Ovary (tissue), 3 donors: ENCODE results near the gene PNISR.

Experiments
- POLR2A ChIP-seq: fragments of 450-650 bp; IDR thresholded peaks from one replicate; pipeline ENCODE4 v1.6.1; 2017; ENCODE audit warnings: antibody characterized with exemption, mild to moderate bottlenecking, moderate library complexity
- TF ChIP-seq, protein P1 (sequence below), 3 donors: fragments of 450-650 bp in 2 of 3; fragments of 200-600 bp in 1 of 3; IDR thresholded peaks; one replicate each; pipeline versions ENCODE4 v1.5.1 to v1.8.0; 2016 to 2022; ENCODE audit warnings: antibody characterized with exemption in 3 of 3, mild to moderate bottlenecking in 1 of 3
- donor health status: DM: no; HTN: no; CAD: no.

GRCh38 chr6:99432877-99433276 is 7.8 kb upstream of the PNISR start:
- TF ChIP-seq, protein P1, sequence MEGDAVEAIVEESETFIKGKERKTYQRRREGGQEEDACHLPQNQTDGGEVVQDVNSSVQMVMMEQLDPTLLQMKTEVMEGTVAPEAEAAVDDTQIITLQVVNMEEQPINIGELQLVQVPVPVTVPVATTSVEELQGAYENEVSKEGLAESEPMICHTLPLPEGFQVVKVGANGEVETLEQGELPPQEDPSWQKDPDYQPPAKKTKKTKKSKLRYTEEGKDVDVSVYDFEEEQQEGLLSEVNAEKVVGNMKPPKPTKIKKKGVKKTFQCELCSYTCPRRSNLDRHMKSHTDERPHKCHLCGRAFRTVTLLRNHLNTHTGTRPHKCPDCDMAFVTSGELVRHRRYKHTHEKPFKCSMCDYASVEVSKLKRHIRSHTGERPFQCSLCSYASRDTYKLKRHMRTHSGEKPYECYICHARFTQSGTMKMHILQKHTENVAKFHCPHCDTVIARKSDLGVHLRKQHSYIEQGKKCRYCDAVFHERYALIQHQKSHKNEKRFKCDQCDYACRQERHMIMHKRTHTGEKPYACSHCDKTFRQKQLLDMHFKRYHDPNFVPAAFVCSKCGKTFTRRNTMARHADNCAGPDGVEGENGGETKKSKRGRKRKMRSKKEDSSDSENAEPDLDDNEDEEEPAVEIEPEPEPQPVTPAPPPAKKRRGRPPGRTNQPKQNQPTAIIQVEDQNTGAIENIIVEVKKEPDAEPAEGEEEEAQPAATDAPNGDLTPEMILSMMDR (IDR thresholded peaks at IDR 0.05) = no peak
- no peak for TF ChIP-seq POLR2A
